HUES48 (cell line): Measurements from ENCODE around the gene RDX.
A peak's percentile ranks its signal among the peaks of the same experiment; 100 is the strongest.

ENCODE experiments used
- H3K27ac ChIP-seq: one replicate; pipeline ENCODE4 v1.7.0; 2013; ENCODE audit warnings: low read depth, low read length, inconsistent platforms
- H3K27me3 ChIP-seq: 2 replicates; pipeline ENCODE4 v1.6.1; 2013; ENCODE audit warnings: mild to moderate bottlenecking, low read length; ENCODE audit not compliant: control insufficient read depth, insufficient read depth
- H3K36me3 ChIP-seq: 2 replicates; pipeline ENCODE4 v1.6.1; 2013; ENCODE audit warnings: low read length; ENCODE audit not compliant: control insufficient read depth, insufficient read depth
- H3K4me1 ChIP-seq: 2 replicates; pipeline ENCODE4 v1.6.1; 2013; ENCODE audit warnings: mild to moderate bottlenecking, low read length; ENCODE audit not compliant: control insufficient read depth, insufficient read depth
- H3K4me3 ChIP-seq: 2 replicates; pipeline ENCODE4 v1.5.1; 2013; ENCODE audit warnings: mild to moderate bottlenecking, low read depth, low read length
- H3K9ac ChIP-seq: 2 replicates; pipeline ENCODE4 v1.6.1; 2013; ENCODE audit warnings: mild to moderate bottlenecking, low read depth, low read length, moderate library complexity
- H3K9me3 ChIP-seq: 2 replicates; pipeline ENCODE4 v1.6.1; 2013; ENCODE audit warnings: low read length; ENCODE audit not compliant: control insufficient read depth, insufficient read depth

RDX gene

GRCh38 chr11:110305169-110306018, 9.0 kb upstream of the RDX start:
- Histone ChIP-seq H3K9me3 (peaks cover 3% of the 10 kb centered on the region; the same call in 1 of the 2 replicates), H3K36me3 (no peaks in the 10 kb centered on the region), H3K27me3 (no peaks in the 10 kb centered on the region), H3K4me1 (no peaks in the 10 kb centered on the region; the same call in 1 of the 2 replicates), H3K9ac (no peak overlapping the region), H3K27ac (no peak overlapping the region), H3K4me3 (no peak overlapping the region)

- Histone ChIP-seq H3K27me3 (no peaks in the 10 kb centered on the region), H3K4me1 (peaks cover 2% of the 10 kb centered on the region; the same call in 1 of the 2 replicates), H3K4me3 (no peak overlapping the region), H3K36me3 (no peaks in the 10 kb centered on the region), H3K9me3 (peaks cover 3% of the 10 kb centered on the region; the same call in 1 of the 2 replicates), H3K27ac (no peak overlapping the region), H3K9ac (no peak overlapping the region)
Measured at GRCh38 chr11:110303414-110303826, 7.0 kb upstream of the RDX start.

GRCh38 chr11:110301577-110301976, 5.2 kb upstream of the RDX start:
- Histone ChIP-seq H3K9ac (no peak overlapping the region), H3K4me1 (peaks cover 16% of the 10 kb centered on the region), H3K27me3 (no peaks in the 10 kb centered on the region), H3K36me3 (no peaks in the 10 kb centered on the region), H3K9me3 (peaks cover 3% of the 10 kb centered on the region; the same call in 1 of the 2 replicates), H3K27ac (no peak overlapping the region), H3K4me3 (no peak overlapping the region)

DNA sequence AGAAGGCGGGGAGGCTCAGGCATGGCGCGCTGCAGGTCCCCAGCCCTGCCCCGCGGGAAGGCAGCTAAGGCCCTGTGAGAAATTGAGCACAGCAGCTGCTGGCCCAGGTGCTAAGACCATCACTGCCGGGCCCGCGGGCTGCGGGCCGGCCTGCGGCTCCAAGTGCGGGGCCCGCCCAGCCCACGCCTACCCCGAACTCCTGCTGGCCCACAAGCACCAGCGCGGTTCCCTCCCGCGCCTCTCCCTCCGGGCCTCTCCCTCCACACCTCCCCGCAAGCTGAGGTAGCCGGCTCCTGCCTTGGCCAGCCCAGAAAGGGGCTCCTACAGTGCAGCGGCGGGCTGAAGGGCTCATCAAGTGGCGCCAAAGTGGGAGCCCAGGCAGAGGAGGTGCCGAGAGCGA, 4.6 kb upstream of the RDX start:
- Histone ChIP-seq H3K4me1 (peaks cover 16% of the 10 kb centered on the region), H3K27ac (no peak overlapping the region), H3K36me3 (no peaks in the 10 kb centered on the region), H3K27me3 (no peaks in the 10 kb centered on the region), H3K4me3 (no peak overlapping the region), H3K9me3 (peaks cover 3% of the 10 kb centered on the region; the same call in 1 of the 2 replicates), H3K9ac (no peak overlapping the region)

DNA sequence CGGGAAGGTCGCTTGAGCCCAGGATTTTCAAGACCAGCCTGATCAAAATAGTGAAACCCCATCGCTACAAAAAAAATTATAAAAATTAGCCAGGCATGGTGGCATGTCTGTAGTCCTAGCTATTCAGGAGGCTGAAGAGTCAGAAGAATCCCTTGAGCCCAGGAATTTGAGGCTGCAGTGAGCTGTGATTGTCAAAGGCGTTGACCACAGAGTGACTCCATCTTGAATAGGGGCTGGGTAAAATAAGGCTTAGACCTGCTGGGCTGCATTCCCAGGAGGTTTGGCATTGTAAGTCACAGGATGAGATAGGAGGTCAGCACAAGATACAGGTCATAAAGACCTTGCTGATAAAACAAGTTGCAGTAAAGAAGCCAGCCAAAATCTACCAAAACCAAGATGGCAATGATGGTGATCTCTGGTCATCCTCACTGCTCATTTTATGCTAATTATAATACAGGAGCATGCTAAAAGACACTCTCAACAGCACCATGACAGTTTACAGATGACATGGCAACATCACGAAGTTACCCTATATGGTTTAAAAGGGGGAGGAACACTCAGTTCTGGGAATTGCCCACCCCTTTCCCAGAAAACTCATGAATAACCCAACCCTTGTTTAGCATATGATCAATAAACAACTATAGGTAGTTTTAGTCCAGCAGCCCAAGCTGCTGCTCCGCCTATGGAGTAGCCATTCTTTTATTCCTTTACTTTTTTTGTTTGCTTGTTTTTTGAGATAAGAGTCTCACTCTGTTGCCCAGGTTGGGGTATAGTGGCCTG, 2.8 kb upstream of the RDX start:
- Histone ChIP-seq H3K27ac (peak overlapping the region; percentile 14), H3K36me3 (no peaks in the 10 kb centered on the region), H3K4me1 (peaks cover 25% of the 10 kb centered on the region), H3K9ac (no peak overlapping the region), H3K27me3 (no peaks in the 10 kb centered on the region), H3K4me3 (no peak overlapping the region), H3K9me3 (peaks cover 3% of the 10 kb centered on the region; the same call in 1 of the 2 replicates)

GRCh38 chr11:110298301-110298765, 1.9 kb upstream of the RDX start:
- no peak overlapping the region for H3K9ac ChIP-seq
- H3K9me3 ChIP-seq = no peaks in the 10 kb centered on the region
- peak overlapping the region; percentile 96 for H3K27ac ChIP-seq
- H3K27me3 ChIP-seq = no peaks in the 10 kb centered on the region
- H3K4me1 ChIP-seq = peaks cover 29% of the 10 kb centered on the region
- H3K36me3 ChIP-seq = no peaks in the 10 kb centered on the region
- no peak overlapping the region for H3K4me3 ChIP-seq

- no peaks in the 10 kb centered on the region for H3K9me3 ChIP-seq
- H3K27me3 ChIP-seq = no peaks in the 10 kb centered on the region
- peak overlapping the region; percentile 96 for H3K27ac ChIP-seq
- H3K9ac ChIP-seq = no peak overlapping the region
- H3K36me3 ChIP-seq = no peaks in the 10 kb centered on the region
- peak overlapping the region; percentile 89; the same call in 1 of the 2 replicates for H3K4me3 ChIP-seq
- peaks cover 35% of the 10 kb centered on the region for H3K4me1 ChIP-seq
Measured at GRCh38 chr11:110297726-110298300, 1.4 kb upstream of the RDX start.

GRCh38 chr11:110297076-110297725, 787 bp upstream of the RDX start:
- peak overlapping the region; percentile 70 for H3K9ac ChIP-seq
- peak overlapping the region; percentile 96 for H3K27ac ChIP-seq
- H3K4me3 ChIP-seq = peak overlapping the region; percentile 89

GRCh38 chr11:110295531-110296225, 736 bp downstream of the RDX start:
- H3K9me3 ChIP-seq = no peaks in the 10 kb centered on the region
- no peaks in the 10 kb centered on the region for H3K27me3 ChIP-seq
- peak overlapping the region; percentile 96 for H3K27ac ChIP-seq
- H3K9ac ChIP-seq = peak overlapping the region; percentile 90
- H3K4me3 ChIP-seq = peak overlapping the region; percentile 89
- H3K4me1 ChIP-seq = peaks cover 35% of the 10 kb centered on the region
- no peaks in the 10 kb centered on the region for H3K36me3 ChIP-seq

More at GRCh38 chr11:110297076-110297725, 787 bp upstream of the RDX start:
- Histone ChIP-seq H3K9me3 (no peaks in the 10 kb centered on the region), H3K27me3 (no peaks in the 10 kb centered on the region), H3K4me1 (peaks cover 35% of the 10 kb centered on the region), H3K36me3 (no peaks in the 10 kb centered on the region)

DNA sequence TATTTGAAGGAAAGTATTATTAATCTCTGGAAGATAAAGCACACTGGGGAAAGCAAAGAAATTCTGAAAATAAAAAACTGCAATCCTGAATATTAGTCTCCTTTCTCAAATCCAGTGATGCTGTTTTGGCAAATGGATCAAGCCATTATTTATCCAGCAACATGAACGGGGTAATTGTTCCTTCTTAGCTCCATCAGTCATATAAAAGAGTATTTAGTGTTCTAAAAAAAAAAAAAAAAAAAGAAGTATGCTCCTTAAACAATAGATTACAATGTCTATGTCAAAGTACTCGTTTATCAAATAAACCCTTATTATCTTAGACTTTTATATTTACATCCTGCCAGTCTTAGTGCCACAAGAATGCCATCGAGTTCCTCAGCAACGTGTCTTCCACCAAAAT, 1.3 kb downstream of the RDX start:
- peak overlapping the region; percentile 89 for H3K4me3 ChIP-seq
- H3K27me3 ChIP-seq = no peaks in the 10 kb centered on the region
- no peaks in the 10 kb centered on the region for H3K36me3 ChIP-seq
- H3K9ac ChIP-seq = no peak overlapping the region
- peaks cover 35% of the 10 kb centered on the region for H3K4me1 ChIP-seq
- no peaks in the 10 kb centered on the region for H3K9me3 ChIP-seq
- H3K27ac ChIP-seq = no peak overlapping the region
